Loucy (cell line): ENCODE results near the gene SLC43A2.

Experiments used
- CTCF ChIP-seq: fragments of 200-600 bp; sonication (generic); conservative IDR thresholded peaks from 2 replicates; pipeline ENCODE4 v1.5.1; 2014; ENCODE audit warnings: mild to moderate bottlenecking, antibody characterized with exemption, low read length
- EZH2phosphoT487 ChIP-seq: fragments of 200-600 bp; IDR thresholded peaks from 2 replicates; pipeline ENCODE4 v1.6.1; 2018; ENCODE audit warnings: antibody characterized with exemption, mild to moderate bottlenecking, moderate library complexity, borderline replicate concordance

DNA sequence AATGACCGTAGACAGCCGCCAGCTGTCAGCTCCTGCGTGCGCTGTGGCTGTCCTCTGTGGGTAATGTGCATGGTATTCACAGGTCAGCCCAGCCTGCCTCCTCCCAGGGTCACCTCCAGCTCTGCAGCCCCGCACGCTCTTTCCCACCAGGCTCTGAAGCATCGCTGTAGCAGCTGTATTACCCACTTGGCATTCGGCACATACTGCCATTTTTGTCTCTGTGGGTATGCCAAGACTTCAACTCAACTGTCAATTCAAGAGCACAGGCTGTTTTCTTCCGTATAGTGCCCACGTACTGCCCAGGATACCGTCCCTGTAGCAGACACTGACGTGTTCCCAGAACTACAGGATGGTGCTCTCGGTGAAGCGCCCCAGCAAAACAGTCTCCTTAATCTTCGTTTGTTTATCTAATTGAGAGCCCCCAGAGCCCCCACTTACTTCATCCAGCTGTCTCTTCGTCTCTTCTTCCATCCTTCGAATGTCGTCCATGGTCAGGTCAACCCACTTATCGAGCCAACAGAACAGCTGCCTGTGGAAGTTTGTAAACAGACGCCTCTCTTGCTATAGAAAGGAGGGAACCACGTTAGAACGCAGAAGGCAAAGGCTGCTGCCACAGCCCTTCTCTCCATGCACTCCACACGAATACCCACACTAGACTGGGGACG lies 94.8 kb downstream of the SLC43A2 start:
- TF ChIP-seq EZH2phosphoT487 (no peak), CTCF (no peak)
